Measurements from ENCODE around the gene VGLL3.
A peak's percentile ranks its signal among the peaks of the same experiment; 100 is the strongest.
"Not testable (repeated sequence)": the region's sequence is repeated elsewhere in the genome, so short reads cannot be mapped to it uniquely, and the experiment has no call there.

VGLL3 gene

GRCh38 chr3:86989006-86989405 is 1.9 kb downstream of the VGLL3 start:
- DNase-seq: peak; percentile 32

GRCh38 chr3:86988235-86988634 is 2.7 kb downstream of the VGLL3 start:
- DNase-seq: peak; percentile 90

- no peak for DNase-seq
These were observed 3.6 kb downstream of the VGLL3 start for GRCh38 chr3:86987421-86987715.

GRCh38 chr3:86986671-86987420 is 4.1 kb downstream of the VGLL3 start:
- peak; percentile 60 for DNase-seq

- no peak for DNase-seq
These were observed 5.6 kb downstream of the VGLL3 start for GRCh38 chr3:86985181-86985826.

GRCh38 chr3:86984271-86984670 is 6.7 kb downstream of the VGLL3 start:
- DNase-seq: peak; percentile 71

- peak; percentile 95 for DNase-seq
These were observed 8.1 kb downstream of the VGLL3 start for GRCh38 chr3:86982883-86983282.

GRCh38 chr3:86978111-86978551 is 12.8 kb downstream of the VGLL3 start:
- peak; percentile 70 for DNase-seq

GRCh38 chr3:86976219-86976618 is 14.7 kb downstream of the VGLL3 start:
- DNase-seq: no peak

- not testable (repeated sequence) for DNase-seq
These were observed 16.8 kb downstream of the VGLL3 start for GRCh38 chr3:86974177-86974576.

GRCh38 chr3:86973440-86973839 is 17.5 kb downstream of the VGLL3 start:
- peak; percentile 85 for DNase-seq

- peak; percentile 61 for DNase-seq
These were observed 21.3 kb downstream of the VGLL3 start for GRCh38 chr3:86969500-86970189.

- DNase-seq: no peak
These were observed 22.6 kb downstream of the VGLL3 start for GRCh38 chr3:86968244-86968932.

- DNase-seq: no peak
These were observed 23.9 kb downstream of the VGLL3 start for GRCh38 chr3:86967062-86967461.

GRCh38 chr3:86965166-86965565 is 25.8 kb downstream of the VGLL3 start:
- no peak for DNase-seq

- DNase-seq: no peak
These were observed 27.3 kb downstream of the VGLL3 start for GRCh38 chr3:86963611-86964010.

GRCh38 chr3:86961297-86961696 is 29.7 kb downstream of the VGLL3 start:
- no peak for DNase-seq

- no peak for DNase-seq
These were observed 30.4 kb downstream of the VGLL3 start for GRCh38 chr3:86960550-86960949.

GRCh38 chr3:86958534-86958933 is 32.4 kb downstream of the VGLL3 start:
- DNase-seq: peak; percentile 94

GRCh38 chr3:86954747-86955146 is 36.2 kb downstream of the VGLL3 start:
- peak; percentile 72 for DNase-seq

GRCh38 chr3:86954226-86954625 is 36.7 kb downstream of the VGLL3 start:
- peak; percentile 50 for DNase-seq

- DNase-seq: peak; percentile 69
These were observed 39.6 kb downstream of the VGLL3 start for GRCh38 chr3:86951322-86951721.

- no peak for DNase-seq
These were observed 40.2 kb downstream of the VGLL3 start for GRCh38 chr3:86950717-86951116.
